ENCODE data around the gene TPM3. TPM values are rescaled to one million over a fixed set of nuclear protein-coding genes. Genes with fewer than 3 reads are reported as not detected.
A peak's percentile ranks its signal among the peaks of the same experiment; 100 is the strongest.

Gene TPM3
- total and polyA plus RNA-seq, 2 donors (not counting 1 experiment from before 2014, with no cell fraction given), result 215 to 842 TPM

- Histone ChIP-seq H3K79me2 (ENCODE audit: control insufficient read depth, insufficient read depth, low read length) (no peaks in the 10 kb centered on the region), H4K20me1 (ENCODE audit: control insufficient read depth, extremely low read depth, insufficient read depth, low read length) (no peaks in the 10 kb centered on the region), H3K4me2 (ENCODE audit: extremely low read depth, insufficient read depth, low read length) (no peak overlapping the region), H2AFZ (ENCODE audit: low read length) (no peak overlapping the region), H3K27ac (ENCODE audit: insufficient read depth, low read length) (no peak overlapping the region), H3K9ac (ENCODE audit: insufficient read depth, low read length) (no peak overlapping the region), H3K4me1 (ENCODE audit: control insufficient read depth, extremely low read depth, insufficient read depth, low read length) (no peaks in the 10 kb centered on the region), H3K27me3 (ENCODE audit: control insufficient read depth, insufficient read depth, low read length) (no peaks in the 10 kb centered on the region), H3K9me3 (ENCODE audit: control insufficient read depth, insufficient read depth, low read depth, low read length) (no peaks in the 10 kb centered on the region), H3K36me3 (ENCODE audit: control insufficient read depth, insufficient read depth, low read length) (no peaks in the 10 kb centered on the region), H3K4me3 (replicated peaks in 1 of 4; ENCODE audit: control extremely low read depth in 1 of 4, insufficient read depth in 1 of 4, low read depth in 3 of 4, low read length in 4 of 4) (no peak overlapping the region)
- peak in 1 of 2 donors; percentile 42 for DNase-seq (ENCODE audit: low read depth in 2 of 2)
- TF ChIP-seq, protein P1, sequence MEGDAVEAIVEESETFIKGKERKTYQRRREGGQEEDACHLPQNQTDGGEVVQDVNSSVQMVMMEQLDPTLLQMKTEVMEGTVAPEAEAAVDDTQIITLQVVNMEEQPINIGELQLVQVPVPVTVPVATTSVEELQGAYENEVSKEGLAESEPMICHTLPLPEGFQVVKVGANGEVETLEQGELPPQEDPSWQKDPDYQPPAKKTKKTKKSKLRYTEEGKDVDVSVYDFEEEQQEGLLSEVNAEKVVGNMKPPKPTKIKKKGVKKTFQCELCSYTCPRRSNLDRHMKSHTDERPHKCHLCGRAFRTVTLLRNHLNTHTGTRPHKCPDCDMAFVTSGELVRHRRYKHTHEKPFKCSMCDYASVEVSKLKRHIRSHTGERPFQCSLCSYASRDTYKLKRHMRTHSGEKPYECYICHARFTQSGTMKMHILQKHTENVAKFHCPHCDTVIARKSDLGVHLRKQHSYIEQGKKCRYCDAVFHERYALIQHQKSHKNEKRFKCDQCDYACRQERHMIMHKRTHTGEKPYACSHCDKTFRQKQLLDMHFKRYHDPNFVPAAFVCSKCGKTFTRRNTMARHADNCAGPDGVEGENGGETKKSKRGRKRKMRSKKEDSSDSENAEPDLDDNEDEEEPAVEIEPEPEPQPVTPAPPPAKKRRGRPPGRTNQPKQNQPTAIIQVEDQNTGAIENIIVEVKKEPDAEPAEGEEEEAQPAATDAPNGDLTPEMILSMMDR (conservative IDR thresholded peaks at IDR 0.05 in 1 of 2, IDR thresholded peaks at IDR 0.05 in 1 of 2; ENCODE audit: low read depth in 1 of 2, low read length in 2 of 2), result no peak
- no peak for TF ChIP-seq EZH2 (IDR thresholded peaks at IDR 0.05; ENCODE audit: low read length, missing control alignments)
Measured at GRCh38 chr1:154141240-154141639, 50.7 kb downstream of the TPM3 start.

GRCh38 chr1:154137888-154138287 is 54.0 kb downstream of the TPM3 start:
- H4K20me1 ChIP-seq (ENCODE audit: control insufficient read depth, extremely low read depth, insufficient read depth, low read length), result no peaks in the 10 kb centered on the region
- no peak for DNase-seq (ENCODE audit: low read depth in 2 of 2)
- TF ChIP-seq EZH2 (IDR thresholded peaks at IDR 0.05; ENCODE audit: low read length, missing control alignments), result no peak
- TF ChIP-seq, protein P1 (conservative IDR thresholded peaks at IDR 0.05 in 1 of 2, IDR thresholded peaks at IDR 0.05 in 1 of 2; ENCODE audit: low read depth in 1 of 2, low read length in 2 of 2), result no peak
- H3K4me3 ChIP-seq (replicated peaks in 1 of 4; ENCODE audit: control extremely low read depth in 1 of 4, insufficient read depth in 1 of 4, low read depth in 3 of 4, low read length in 4 of 4), result no peak overlapping the region
- no peak overlapping the region for H3K27ac ChIP-seq (ENCODE audit: insufficient read depth, low read length)
- no peak overlapping the region for H3K9ac ChIP-seq (ENCODE audit: insufficient read depth, low read length)
- no peaks in the 10 kb centered on the region for H3K4me1 ChIP-seq (ENCODE audit: control insufficient read depth, extremely low read depth, insufficient read depth, low read length)
- H3K9me3 ChIP-seq (ENCODE audit: control insufficient read depth, insufficient read depth, low read depth, low read length), result no peaks in the 10 kb centered on the region
- no peaks in the 10 kb centered on the region for H3K36me3 ChIP-seq (ENCODE audit: control insufficient read depth, insufficient read depth, low read length)
- H3K4me2 ChIP-seq (ENCODE audit: extremely low read depth, insufficient read depth, low read length), result no peak overlapping the region
- H2AFZ ChIP-seq (ENCODE audit: low read length), result no peak overlapping the region
- H3K79me2 ChIP-seq (ENCODE audit: control insufficient read depth, insufficient read depth, low read length), result no peaks in the 10 kb centered on the region
- no peaks in the 10 kb centered on the region for H3K27me3 ChIP-seq (ENCODE audit: control insufficient read depth, insufficient read depth, low read length)

DNA sequence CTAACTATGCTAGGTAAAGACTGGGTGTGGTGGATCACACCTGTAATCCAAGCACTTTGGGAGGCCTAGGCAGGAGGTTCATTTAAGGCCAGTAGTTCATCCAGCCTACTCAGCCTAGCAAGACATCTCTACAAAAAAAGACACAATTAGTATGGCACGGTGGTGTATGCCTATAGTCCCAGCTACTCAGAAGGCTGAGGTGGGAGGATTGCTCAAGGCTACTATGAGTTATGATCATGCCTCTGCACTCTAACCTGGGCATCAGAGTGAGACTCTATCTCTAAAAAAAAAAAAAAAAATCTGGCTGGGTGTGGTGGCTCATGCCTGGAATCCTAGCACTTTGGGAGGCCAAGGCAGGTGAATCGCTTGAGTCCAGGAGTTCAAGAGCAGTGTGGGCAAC is 58.6 kb downstream of the TPM3 start:
- Histone ChIP-seq H3K27me3 (ENCODE audit: control insufficient read depth, insufficient read depth, low read length) (no peaks in the 10 kb centered on the region), H3K4me2 (ENCODE audit: extremely low read depth, insufficient read depth, low read length) (no peak overlapping the region), H3K4me3 (replicated peaks in 1 of 4; ENCODE audit: control extremely low read depth in 1 of 4, insufficient read depth in 1 of 4, low read depth in 3 of 4, low read length in 4 of 4) (no peak overlapping the region), H3K4me1 (ENCODE audit: control insufficient read depth, extremely low read depth, insufficient read depth, low read length) (no peaks in the 10 kb centered on the region), H4K20me1 (ENCODE audit: control insufficient read depth, extremely low read depth, insufficient read depth, low read length) (no peaks in the 10 kb centered on the region), H3K9me3 (ENCODE audit: control insufficient read depth, insufficient read depth, low read depth, low read length) (no peaks in the 10 kb centered on the region), H3K79me2 (ENCODE audit: control insufficient read depth, insufficient read depth, low read length) (no peaks in the 10 kb centered on the region), H2AFZ (ENCODE audit: low read length) (no peak overlapping the region), H3K27ac (ENCODE audit: insufficient read depth, low read length) (no peak overlapping the region), H3K9ac (ENCODE audit: insufficient read depth, low read length) (no peak overlapping the region), H3K36me3 (ENCODE audit: control insufficient read depth, insufficient read depth, low read length) (no peaks in the 10 kb centered on the region)
- no peak for DNase-seq (ENCODE audit: low read depth in 2 of 2)
- TF ChIP-seq, protein P1 (conservative IDR thresholded peaks at IDR 0.05 in 1 of 2, IDR thresholded peaks at IDR 0.05 in 1 of 2; ENCODE audit: low read depth in 1 of 2, low read length in 2 of 2), result no peak
- TF ChIP-seq EZH2 (IDR thresholded peaks at IDR 0.05; ENCODE audit: low read length, missing control alignments), result no peak

Measured in fibroblast of lung (primary cell).